HG03108 (cell line): ENCODE measurements around the gene SGMS2.

Experiments
- ATAC-seq: cut with Tn5 transposase; IDR thresholded peaks from one replicate; pipeline ENCODE4 v1.9.1; 2021; ENCODE audit warnings: moderate library complexity; ENCODE audit not compliant: unreplicated experiment

Gene SGMS2

GRCh38 chr4:107828315-107829090 lies 3.8 kb downstream of the SGMS2 start:
- ATAC-seq, result no peak

DNA sequence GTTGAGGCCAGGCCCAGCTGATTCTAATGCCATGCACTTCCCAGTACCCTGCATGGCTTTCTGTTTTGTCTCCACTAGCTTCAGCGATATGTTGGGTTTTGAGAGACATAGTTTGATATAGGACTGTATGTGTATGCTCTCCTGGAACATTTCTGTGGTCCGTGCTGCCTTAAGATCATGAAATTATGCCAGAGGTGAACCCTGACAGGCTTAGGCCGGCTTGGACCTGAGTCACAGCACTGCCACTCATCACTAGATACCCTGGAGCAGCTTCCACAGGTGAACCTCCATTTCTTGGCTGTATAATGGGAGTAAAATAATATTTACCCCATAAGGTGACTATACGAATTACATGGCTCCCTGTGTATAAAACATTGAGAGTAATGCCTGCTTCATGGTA lies 6.4 kb downstream of the SGMS2 start:
- ATAC-seq, result no peak

DNA sequence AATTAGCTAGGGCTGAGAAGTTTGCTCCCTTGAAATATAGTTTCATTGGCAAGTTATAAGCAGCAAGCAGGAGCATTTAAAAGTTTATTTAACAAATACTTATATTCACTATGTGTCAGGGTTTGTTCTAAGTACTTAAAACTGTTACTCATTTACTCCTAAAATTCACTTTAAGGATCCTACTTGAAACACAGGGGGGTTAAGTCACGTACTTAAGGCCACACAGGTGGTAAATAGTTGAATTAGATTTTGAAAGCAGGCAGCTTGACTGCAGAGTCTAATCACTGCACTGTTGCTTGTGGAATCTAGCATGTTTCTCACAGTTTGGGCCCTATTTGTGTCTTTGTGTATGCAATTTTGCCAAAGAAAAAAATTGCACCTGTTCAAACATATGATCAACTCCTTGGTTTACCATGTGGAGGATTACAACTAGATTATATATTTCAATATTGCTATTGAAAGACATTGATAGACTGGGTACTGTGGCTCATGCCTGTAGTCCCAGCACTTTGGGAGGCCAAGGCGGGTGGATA lies 7.6 kb downstream of the SGMS2 start:
- no peak for ATAC-seq

GRCh38 chr4:107834241-107834794 lies 9.6 kb downstream of the SGMS2 start:
- ATAC-seq, result no peak

DNA sequence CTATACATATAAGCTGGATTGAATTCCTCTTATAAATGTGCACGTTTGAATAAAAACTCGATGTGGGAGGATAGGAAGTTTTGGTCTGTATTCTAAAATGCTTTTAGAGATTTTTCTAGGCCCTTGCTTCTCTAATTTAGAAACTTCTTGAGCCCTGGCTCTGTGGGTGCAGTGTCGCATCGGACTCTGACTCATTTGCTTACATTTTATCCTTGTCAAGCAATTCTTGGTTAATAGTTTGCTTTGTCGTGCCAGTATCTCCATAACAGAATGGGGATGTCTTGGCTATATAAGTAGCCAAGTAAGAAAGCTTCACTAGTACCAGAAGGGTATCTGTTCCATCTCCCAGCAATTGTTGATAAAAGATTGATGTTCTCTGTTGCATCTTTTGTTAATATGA lies 10.7 kb downstream of the SGMS2 start:
- no peak for ATAC-seq

GRCh38 chr4:107837317-107837716 lies 12.6 kb downstream of the SGMS2 start:
- ATAC-seq, result no peak

DNA sequence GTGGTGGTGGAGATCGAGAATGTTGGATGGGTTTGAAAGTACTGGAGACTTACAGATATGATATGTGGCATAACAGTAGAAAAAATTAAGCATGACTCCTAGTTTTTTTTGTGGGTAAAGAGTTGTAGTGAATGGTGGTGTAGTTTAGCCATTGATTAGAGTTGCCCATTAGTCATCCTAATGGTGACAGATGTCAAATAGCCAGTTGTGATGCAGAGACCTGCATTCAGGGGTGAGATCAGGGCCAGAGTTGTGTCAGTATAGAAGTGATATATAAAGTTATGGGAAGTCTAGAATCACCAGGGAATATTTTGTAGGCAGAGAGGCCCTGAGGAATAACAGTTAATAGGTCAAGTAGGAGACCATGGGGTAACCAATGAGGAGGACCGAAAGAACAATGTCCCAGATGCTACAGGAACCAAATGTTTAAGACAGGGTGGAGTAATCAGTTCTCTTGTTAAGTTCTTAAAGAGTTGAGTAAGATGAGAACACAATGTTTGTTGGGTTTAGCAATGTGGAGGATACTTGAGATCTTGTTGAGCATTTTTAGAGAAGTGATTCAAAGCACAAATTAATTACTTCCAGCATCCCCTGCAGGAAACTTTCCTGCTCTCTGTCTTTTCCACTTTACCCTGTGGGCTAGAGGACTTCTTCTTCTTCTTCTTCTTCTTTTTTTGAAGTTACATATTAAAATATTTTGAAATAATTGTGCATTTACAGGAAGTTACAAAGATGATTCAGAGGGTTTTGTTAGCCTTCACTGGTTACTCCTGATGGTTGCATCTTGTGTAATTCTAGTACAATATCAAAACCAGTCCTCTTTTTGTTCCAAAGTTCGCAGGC lies 13.3 kb downstream of the SGMS2 start:
- ATAC-seq, result no peak

GRCh38 chr4:107838861-107839565 lies 14.3 kb downstream of the SGMS2 start:
- ATAC-seq, result no peak

GRCh38 chr4:107843391-107843790 lies 18.7 kb downstream of the SGMS2 start:
- no peak for ATAC-seq

- no peak for ATAC-seq
Measured at GRCh38 chr4:107845681-107846080, 20.9 kb downstream of the SGMS2 start.

DNA sequence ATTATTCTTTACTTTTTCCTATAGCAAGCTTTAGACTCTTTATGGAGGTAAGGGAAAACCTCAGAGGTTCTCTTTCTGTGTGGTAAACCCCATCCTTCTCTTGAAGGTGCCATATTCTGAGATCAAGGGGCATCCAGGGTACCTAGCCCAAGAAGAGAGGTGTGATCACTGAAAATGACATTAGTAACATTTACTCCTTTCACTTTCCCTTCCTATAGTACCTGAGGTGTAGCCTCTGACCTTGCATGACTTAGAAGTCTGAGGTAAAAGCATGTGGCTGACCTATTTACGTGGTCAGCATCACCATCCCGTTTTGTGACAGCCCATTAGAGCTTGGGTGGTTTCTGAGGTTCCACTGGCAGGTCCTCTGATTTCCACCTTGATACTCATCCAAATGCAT lies 25.7 kb downstream of the SGMS2 start:
- ATAC-seq, result no peak

- no peak for ATAC-seq
Measured at GRCh38 chr4:107853444-107854355, 29.0 kb downstream of the SGMS2 start.

DNA sequence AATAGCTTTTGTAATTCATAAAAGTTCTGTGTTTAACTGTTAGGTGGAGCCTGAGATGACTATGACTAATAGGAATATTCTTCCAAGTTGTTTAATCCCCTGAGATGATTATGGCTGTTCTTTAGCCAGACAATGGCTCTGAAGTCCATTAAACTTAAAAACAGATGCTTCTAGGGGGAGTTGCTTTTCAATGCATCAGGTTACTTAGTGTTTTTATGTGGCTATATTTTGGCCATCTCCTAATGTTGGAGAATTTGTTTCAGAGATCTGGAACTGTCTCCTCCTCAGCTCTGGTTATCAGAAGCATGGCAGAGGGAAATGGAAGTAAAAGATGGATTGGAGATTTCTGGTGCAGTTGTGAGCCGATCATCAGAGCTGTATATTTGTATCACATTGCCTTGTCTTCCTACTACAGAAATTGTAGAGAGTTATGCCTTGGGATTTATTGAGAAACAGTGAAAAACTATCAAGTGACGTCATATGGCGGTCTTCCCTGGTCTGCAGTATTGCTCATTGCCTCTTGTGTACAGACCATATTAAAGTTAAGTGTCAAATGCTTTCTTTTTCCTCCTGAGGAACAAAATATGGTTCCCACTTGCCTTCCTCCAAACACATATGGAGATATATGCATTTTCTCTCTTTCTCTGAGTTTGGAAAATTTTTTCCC lies 29.8 kb downstream of the SGMS2 start:
- ATAC-seq, result no peak

- ATAC-seq, result no peak
Measured at GRCh38 chr4:107855723-107856122, 31.0 kb downstream of the SGMS2 start.

- ATAC-seq, result no peak
Measured at GRCh38 chr4:107856901-107857300, 32.2 kb downstream of the SGMS2 start.

GRCh38 chr4:107857741-107858140 lies 33.0 kb downstream of the SGMS2 start:
- ATAC-seq, result no peak

DNA sequence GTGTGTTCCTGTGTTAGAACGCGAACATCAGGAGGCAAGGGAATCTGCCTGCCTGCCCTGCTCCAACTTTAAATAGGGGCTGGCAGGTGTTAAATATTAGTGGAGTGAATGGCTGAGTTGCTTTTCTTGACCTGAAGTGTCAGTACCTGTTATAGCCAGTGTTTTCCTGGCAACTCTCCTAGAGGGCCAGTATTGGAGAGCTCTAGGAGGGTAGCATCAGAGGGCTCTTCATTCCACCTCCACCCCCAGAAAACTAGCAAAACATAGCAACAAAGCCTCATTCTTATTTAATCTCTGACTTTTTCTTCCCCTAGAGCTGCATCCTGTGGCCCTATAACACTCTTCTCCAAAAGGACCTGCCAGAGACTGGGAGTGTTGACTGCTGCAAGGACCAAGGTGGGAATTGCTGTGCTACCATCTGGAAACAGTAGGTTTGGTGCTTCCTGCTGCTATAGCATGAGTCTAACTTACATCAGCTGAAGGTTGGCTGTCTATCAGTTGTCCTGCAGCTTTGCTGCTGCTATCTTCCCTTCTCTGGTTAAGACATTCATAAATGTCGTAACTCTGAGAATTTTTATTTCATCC lies 33.5 kb downstream of the SGMS2 start:
- no peak for ATAC-seq

GRCh38 chr4:107862658-107863057 lies 37.9 kb downstream of the SGMS2 start:
- ATAC-seq, result no peak

- ATAC-seq, result no peak
Measured at GRCh38 chr4:107863416-107863815, 38.7 kb downstream of the SGMS2 start.
